GM15510 (cell line): ENCODE results near the gene VSNL1.

Experiments
- POLR2A ChIP-seq: IDR thresholded peaks from 3 replicates; pipeline ENCODE4 v1.6.1; 2011; ENCODE audit warnings: borderline replicate concordance; ENCODE audit not compliant: insufficient read length; ENCODE audit errors: extremely low read depth

The VSNL1 gene

DNA sequence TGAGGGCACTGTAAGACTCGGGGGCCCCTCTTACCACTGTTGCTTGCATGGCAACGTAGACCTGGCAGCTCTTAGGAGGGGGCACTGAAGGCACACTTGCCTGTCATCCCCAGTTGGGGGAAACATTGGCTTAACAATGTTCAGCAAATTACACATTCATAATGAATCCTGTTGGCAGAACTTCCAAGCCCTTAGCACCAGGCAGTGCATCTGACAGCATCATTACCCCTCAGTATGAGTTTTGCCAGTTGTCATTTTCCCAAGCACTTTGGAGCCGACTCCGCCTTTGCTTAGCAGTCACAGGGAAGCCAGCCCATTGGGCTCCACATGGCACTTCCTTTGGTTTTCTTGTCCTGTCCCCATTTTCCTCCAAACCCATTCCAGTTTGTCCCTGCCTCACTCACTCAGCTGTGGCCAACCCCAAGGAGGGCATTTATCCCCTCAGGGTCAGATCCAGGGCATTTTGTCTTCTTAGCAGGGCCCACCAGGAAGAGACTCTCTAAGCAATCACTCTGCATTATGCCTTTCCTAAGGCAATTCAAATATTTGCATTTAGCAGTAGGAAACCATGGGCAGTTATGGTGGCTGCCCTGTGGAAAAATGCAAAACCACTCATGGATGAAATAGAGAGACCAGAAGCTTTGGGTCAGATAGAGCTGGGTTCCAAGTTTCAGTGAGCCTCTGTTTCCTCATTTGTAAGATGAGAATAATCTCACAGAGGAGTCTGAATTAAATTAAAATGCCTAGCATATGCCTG, 73.9 kb downstream of the VSNL1 start:
- TF ChIP-seq POLR2A = no peak

DNA sequence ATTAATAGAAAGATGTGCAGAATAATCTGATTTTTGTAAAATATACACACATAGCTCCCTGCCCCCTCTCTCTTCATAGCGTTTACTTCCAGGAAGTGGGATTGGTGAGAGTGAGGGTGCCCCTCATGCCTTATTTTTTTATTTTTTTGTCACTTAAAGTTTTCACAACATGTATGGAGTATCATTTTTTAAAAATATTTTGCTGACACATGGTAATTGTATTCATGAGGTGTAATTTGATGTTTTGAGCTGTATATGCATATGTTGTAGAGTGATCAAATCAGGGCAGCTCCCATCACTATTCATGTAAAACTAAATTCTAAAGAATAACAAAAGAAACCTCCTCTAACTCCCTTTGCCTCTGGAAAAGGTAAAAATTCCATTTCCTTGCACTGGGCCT, 74.7 kb downstream of the VSNL1 start:
- no peak for TF ChIP-seq POLR2A

DNA sequence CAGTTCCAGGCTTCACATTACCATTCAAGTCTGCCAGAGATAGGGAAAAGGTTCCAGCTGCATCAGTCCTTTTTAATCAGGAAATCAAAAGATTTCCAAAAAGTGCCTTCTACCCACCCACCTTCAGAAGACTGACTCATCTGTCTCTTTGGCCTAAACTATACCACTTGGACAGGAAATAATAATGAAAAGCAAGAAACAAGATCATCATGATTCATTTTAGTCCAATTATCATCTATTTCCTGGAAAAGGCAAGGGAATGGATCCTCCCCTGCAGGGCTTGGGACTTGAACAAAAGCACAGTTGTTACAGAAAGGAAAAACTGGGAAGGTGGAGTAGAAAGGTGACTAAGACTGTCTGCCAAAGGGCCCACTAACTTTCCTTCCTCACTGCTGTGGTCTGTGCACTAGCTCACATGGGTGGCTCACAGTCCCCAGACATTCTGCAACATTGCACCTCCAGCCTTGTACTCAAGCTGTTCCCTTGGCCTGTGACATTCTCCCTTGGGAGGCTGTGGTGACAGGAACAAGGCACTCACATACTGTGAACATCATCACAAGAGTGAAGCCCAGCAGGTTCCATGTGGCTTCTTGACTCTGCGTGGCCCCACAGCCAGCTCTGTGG, 75.3 kb downstream of the VSNL1 start:
- TF ChIP-seq POLR2A = no peak

DNA sequence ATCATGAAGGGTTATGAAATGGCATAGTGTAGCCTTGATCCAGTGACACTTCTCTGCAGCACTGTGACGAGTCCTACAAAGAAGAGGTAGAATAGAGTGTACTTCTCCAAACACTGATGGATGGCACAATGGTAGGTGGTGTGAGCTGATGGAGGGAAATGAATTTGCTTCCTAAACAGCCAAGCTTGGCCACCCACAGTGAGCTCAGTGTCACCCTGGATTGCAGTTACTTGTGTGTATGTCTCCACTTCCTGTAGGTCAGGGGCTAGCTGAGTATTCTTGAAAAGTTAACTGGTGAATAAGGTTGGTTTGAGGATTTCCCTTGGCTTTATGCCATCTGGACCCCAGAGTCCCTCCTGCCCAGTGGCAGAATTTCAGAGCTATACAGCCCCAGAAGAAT, 75.9 kb downstream of the VSNL1 start:
- no peak for TF ChIP-seq POLR2A

DNA sequence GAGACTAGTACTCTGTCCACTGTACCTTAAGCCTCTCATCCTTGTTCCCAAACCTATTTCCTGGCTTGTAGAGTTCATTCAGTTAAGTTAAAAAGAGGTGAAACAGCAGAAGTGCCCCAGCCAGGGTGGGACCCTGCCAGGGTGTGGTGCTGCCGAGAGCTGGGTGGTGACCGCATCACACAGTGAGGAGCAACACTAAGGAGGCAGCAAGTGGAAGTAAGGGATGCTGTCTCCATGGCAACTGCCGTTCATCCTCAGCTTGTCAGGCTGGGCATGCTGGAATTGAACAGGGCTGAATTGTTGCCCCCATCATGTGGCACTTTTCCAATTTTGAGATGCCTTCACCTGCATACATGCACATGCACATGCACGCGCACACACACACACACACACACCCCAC, 77.0 kb downstream of the VSNL1 start:
- no peak for TF ChIP-seq POLR2A

DNA sequence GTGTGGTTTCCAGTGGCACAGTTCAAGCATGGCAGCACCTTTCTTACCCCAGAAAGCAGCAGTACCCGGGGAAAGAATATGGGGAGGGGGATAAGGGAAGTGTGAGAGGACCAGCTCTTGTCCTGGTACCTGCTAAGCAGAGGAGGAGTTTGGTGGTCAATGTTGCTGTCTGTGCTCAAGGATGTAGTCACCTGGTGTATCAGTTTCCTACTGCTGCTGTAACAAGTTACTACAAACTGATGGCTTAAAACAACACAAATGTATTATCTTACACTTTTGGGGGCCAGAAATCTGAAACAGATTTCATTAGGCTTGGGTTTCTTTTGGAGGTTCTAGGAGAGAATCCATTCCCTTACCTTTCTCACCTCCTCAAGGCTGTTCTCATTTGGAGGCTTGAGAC, 77.5 kb downstream of the VSNL1 start:
- TF ChIP-seq POLR2A = no peak

DNA sequence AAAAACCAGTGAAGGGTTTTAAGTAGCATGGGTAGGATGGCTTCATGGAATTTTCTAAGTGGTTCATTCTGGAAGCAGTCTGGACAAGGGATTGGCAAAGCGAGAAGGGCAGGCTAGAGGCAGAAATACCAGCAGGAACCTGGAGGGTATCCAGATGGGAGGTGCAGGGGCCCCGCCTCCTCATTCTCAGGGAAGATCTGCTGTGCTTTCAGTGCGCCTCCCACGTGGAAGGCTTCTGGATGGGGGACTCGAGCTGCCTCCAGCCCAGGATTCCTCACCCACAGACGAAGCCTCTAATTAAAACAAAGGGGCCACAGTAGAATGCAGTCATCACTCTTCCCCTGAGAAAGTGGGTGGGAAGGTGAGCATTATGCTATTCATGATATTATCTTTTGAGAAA, 79.8 kb downstream of the VSNL1 start:
- TF ChIP-seq POLR2A = no peak

DNA sequence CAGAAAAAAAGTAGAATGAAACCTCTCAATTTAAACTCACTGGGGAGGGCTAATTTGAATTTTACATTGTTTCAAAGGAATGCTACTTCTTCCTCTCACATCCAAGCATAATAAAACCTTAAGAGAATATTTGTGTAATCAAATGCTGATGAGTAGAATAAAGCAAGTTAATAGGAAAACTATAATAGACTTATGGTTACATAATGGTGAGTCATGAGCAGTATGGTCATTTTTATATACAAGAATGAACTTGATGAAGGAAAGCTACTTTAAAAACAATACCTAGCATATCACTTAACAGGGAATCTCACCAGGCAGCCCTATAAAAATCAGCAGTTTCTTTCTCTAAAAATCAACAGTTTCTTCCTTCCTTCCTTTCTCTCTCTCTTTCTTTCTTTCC, 80.3 kb downstream of the VSNL1 start:
- TF ChIP-seq POLR2A = no peak

DNA sequence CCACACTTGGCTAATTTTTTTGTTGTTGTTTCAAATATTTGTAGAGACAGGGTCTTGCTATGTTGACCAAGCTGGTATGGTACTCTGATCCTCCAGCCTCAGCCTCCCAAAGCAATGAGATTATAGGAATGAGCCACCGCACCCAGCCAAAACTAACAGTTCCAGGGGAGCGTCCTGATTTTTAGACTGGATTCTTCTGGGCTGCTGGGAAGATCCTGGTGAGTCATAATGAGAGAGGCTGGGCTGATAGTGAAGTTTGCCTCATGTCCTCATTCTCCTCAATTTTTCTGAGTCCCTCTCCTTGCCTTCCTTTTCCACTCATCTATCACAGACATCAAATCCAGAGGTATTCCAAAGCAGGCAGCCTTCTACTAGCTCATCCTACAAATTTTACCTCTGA, 81.3 kb downstream of the VSNL1 start:
- no peak for TF ChIP-seq POLR2A

DNA sequence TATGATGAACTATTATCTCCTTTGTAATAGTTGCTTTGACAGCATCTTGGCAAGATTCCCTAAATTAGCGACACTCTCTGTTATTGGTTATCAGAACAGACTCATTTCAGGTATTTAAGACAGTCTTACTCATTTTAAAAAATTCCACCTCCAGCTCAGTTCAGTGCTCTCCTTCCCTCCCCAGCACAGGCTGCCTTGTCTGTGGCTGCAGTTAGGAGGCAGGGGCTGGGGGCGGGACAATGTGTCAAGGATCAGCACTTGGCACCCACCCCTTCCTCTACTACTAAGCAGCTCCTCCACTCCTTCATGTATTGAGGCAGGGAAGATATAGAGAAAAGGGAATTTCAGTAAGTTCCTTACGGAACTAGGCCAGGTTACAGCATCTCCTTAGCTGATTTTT, 85.0 kb downstream of the VSNL1 start:
- no peak for TF ChIP-seq POLR2A

DNA sequence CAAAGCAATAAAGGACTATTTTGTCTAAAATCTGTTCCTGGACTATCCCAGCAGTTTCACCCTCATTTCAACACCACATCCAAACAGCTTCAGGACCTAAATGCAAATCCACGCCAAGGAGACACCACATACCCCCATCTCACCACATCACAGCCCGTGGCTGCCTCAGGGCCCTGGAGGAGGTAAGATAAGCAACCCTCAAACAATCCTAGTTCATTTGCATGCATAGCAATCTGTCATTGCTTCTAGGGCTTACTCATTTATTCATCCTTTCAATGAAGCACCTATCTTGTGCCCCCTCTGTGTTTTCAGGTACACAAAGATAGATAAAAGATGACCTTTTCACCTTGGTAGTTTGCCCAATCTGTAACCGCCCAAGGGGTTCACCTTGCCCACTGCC, 86.5 kb downstream of the VSNL1 start:
- TF ChIP-seq POLR2A = no peak

DNA sequence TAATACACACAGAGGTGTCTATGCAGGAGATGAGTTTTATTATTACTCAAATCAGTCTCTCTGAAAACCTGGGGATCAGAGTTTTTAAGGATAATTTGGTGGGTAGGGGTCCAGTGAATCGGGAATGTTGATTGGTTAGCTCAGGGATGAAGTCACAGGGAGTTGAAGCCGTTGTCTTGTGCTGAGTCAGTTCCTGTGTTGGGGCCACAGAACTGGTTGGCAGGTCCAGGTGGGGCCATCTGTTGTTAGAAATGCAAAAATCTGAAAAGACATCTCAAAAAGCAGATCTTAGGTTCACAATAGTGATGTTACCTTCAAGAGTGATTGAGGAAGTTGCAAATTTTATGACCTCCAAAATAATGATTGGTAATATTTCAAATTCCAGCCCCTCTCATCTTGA, 86.9 kb downstream of the VSNL1 start:
- TF ChIP-seq POLR2A = no peak

DNA sequence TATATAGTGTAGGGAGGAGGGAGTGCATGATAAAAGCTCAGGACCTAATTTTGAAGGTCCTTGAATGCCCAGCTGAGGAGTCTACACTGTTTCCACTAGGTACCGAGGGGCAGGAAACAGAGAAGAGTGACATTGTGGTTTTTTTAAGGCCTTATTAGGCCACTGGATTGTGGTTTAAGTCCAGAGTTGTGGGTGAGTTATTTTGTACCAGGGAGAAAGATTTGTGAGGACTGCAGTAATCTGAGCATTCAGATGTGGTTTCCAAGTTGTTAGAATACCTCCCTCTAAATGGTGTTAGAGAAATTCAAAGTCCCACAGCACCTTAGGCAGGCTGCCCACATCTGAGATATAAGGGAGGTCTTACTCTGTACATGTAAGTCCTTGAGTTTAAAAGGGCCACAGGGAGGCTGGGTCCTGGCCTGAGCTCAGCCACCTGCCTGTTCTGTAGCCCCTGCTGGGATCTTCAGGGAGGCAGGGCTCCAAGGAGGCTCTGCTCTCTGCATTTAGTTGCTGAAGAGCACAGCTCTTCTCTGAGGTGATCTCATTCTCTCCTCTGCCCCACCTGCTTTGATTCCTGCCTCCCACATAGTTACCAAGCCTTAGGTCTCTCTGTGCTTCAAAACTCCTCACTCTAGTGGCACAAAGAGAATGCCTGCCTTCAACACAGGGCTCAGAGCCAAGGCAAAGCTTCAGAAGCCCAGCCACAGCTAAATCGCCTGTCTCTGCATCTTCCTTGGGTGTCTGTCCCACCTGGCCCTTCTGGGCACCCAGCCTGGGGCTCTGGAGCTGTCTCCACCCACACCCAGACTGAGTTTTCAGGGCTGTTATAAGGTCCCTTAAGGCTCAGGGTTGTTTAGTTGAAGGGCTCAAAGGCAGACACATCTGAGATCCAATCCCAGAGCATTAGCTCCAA, 88.1 kb downstream of the VSNL1 start:
- no peak for TF ChIP-seq POLR2A

DNA sequence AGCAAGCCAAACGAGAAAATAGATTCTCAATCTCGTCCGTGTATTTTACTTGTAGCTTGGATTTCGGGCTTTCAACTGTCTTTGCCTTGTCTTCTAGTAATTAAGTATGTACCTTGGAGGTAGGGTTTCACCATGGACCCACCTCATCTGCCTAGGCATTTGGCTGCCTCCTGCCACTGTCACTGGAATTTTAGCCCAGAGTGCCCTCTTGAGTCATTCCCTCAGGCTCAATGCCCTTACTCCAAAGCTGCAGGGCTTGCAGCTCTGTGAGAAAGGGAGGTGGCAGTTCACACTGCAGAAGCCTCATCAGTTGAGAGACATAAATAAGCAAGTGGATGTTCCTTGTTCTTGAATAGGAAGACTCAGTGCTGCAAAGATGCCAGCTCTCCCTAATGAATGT, 89.6 kb downstream of the VSNL1 start:
- TF ChIP-seq POLR2A = no peak

DNA sequence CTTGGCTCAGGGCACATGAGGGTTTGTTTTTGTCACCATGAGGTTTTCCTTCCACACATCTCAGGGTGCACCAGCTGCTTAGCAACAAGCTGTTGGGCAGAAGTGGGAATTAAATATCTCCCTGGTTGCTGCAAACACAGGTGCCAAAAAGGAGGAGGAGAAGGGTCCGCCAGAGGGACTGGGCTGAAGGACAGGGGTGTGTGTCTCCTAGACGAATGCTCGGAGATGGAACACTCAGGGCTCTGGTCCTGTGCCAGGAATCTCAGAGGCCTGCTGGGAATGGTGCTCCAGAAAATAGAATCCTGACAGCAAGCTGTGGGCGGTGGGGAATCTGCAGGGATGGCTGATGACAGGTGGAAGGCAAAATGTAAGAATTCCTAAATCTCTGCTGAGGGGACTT, 94.5 kb downstream of the VSNL1 start:
- no peak for TF ChIP-seq POLR2A
